G401 (cell line): ENCODE data around the gene STAT4. TPM values are rescaled to one million over a fixed set of nuclear protein-coding genes. Genes with fewer than 3 reads are reported as not detected.
"Not testable (repeated sequence)": the region's sequence is repeated elsewhere in the genome, so short reads cannot be mapped to it uniquely, and the experiment has no call there.

Experiments
- DNase-seq: peaks from one replicate; pipeline ENCODE4 v3.0.0-alpha.2; 2015; ENCODE audit warnings: low spot score
- in situ Hi-C: cut with HindIII; loops from 2 replicates; pipeline ENCODE4 v1.10.0; 2016; ENCODE audit warnings: low sequenced_read_pairs, mixed read lengths
- total RNA-seq: library from RNA; depleted of rRNA; stranded (reverse); fragments of >200 nt; shearing (Covaris generic); gene quantifications from 2 replicates; pipeline ENCODE4 v1.2.3, GENCODE V29; 2014

The STAT4 gene
- total RNA-seq, 1 experiment from 2014 or later: not detected

GRCh38 chr2:191010887-191011885 is 139.6 kb downstream of the STAT4 start:
- in situ Hi-C loops: no loop called here
- DNase-seq: no peak

GRCh38 chr2:191009541-191010374 is 141.0 kb downstream of the STAT4 start:
- in situ Hi-C loops: no loop called here
- no peak for DNase-seq

GRCh38 chr2:191008286-191008685 is 142.5 kb downstream of the STAT4 start:
- in situ Hi-C loops: no loop called here

GRCh38 chr2:191006997-191007783 is 143.6 kb downstream of the STAT4 start:
- no peak for DNase-seq
- in situ Hi-C loops: no loop called here

More at GRCh38 chr2:191008286-191008685, 142.5 kb downstream of the STAT4 start:
- DNase-seq: no peak

GRCh38 chr2:191006297-191006696 is 144.5 kb downstream of the STAT4 start:
- in situ Hi-C loops: no loop called here
- DNase-seq: no peak

- DNase-seq: no peak
- in situ Hi-C loops: no loop called here
Observed at GRCh38 chr2:191003405-191004309, 147.1 kb downstream of the STAT4 start.

GRCh38 chr2:191001624-191002023 is 149.2 kb downstream of the STAT4 start:
- in situ Hi-C loops: no loop called here

GRCh38 chr2:191001032-191001431 is 149.8 kb downstream of the STAT4 start:
- no peak for DNase-seq
- in situ Hi-C loops: no loop called here

More at GRCh38 chr2:191001624-191002023, 149.2 kb downstream of the STAT4 start:
- DNase-seq: no peak

- in situ Hi-C loops: no loop called here
Observed at GRCh38 chr2:190999949-191000665, 150.7 kb downstream of the STAT4 start.

GRCh38 chr2:190999058-190999457 is 151.7 kb downstream of the STAT4 start:
- no peak for DNase-seq
- in situ Hi-C loops: no loop called here

More at GRCh38 chr2:190999949-191000665, 150.7 kb downstream of the STAT4 start:
- DNase-seq: no peak

GRCh38 chr2:190997526-190998113 is 153.2 kb downstream of the STAT4 start:
- in situ Hi-C loops: no loop called here
- DNase-seq: no peak

GRCh38 chr2:190996947-190997346 is 153.8 kb downstream of the STAT4 start:
- in situ Hi-C loops: no loop called here
- no peak for DNase-seq

- peak; percentile 11 for DNase-seq
- in situ Hi-C loops: no loop called here
Observed at GRCh38 chr2:190996338-190996946, 154.4 kb downstream of the STAT4 start.

GRCh38 chr2:190995315-190995714 is 155.5 kb downstream of the STAT4 start:
- DNase-seq, in situ Hi-C loops: not testable (repeated sequence)

- DNase-seq: no peak
- in situ Hi-C loops: no loop called here
Observed at GRCh38 chr2:190994148-190994547, 156.6 kb downstream of the STAT4 start.

GRCh38 chr2:190993292-190993643 is 157.5 kb downstream of the STAT4 start:
- no peak for DNase-seq
- in situ Hi-C loops: no loop called here

- in situ Hi-C loops: no loop called here
- DNase-seq: no peak
Observed at GRCh38 chr2:190990132-190990531, 160.7 kb downstream of the STAT4 start.
